Neural progenitor cell (in vitro differentiated cells): ENCODE results near the gene NFE2L1. TPM values are rescaled to one million over a fixed set of nuclear protein-coding genes. Genes with fewer than 3 reads are reported as not detected.

ENCODE experiments used
- DNase-seq: peaks from one replicate; pipeline ENCODE4 v3.0.0-alpha.2; 2016; ENCODE audit warnings: low spot score
- H2AFZ ChIP-seq: fragments of 200-600 bp; sonication (generic); replicated peaks from 2 replicates; pipeline ENCODE4 v1.6.1; 2016; ENCODE audit warnings: antibody characterized with exemption
- H3F3A ChIP-seq: fragments of 200-600 bp; sonication (generic); 2 replicates; pipeline ENCODE4 v1.6.1; 2016; ENCODE audit warnings: antibody characterized with exemption, low read depth
- H3K27ac ChIP-seq: fragments of 200-600 bp; sonication (generic); 2 replicates; pipeline ENCODE4 v1.5.1; 2016; ENCODE audit warnings: mild to moderate bottlenecking
- H3K27me3 ChIP-seq: fragments of 200-600 bp; sonication (generic); 2 replicates; pipeline ENCODE4 v1.6.1; 2016; ENCODE audit warnings: mild to moderate bottlenecking, moderate library complexity
- H3K36me3 ChIP-seq: fragments of 200-600 bp; sonication (generic); 2 replicates; pipeline ENCODE4 v1.5.1; 2016
- H3K4me1 ChIP-seq: fragments of 200-600 bp; sonication (generic); 2 replicates; pipeline ENCODE4 v1.6.1; 2016; ENCODE audit warnings: mixed run types
- H3K4me2 ChIP-seq: fragments of 200-600 bp; sonication (generic); 2 replicates; pipeline ENCODE4 v1.6.1; 2016
- H3K4me3 ChIP-seq: fragments of 200-600 bp; sonication (generic); 2 replicates; pipeline ENCODE4 v1.5.1; 2016
- H3K79me2 ChIP-seq: fragments of 200-600 bp; sonication (generic); 2 replicates; pipeline ENCODE4 v1.6.1; 2016; ENCODE audit warnings: low read depth
- H3K9ac ChIP-seq: fragments of 200-600 bp; sonication (generic); 2 replicates; pipeline ENCODE4 v1.6.1; 2016
- H3K9me3 ChIP-seq: fragments of 200-600 bp; sonication (generic); 2 replicates; pipeline ENCODE4 v1.5.1; 2016; ENCODE audit warnings: low read depth
- H4K20me1 ChIP-seq: fragments of 200-600 bp; sonication (generic); 2 replicates; pipeline ENCODE4 v1.6.1; 2016; ENCODE audit warnings: low read depth
- H3K27ac Mint-ChIP-seq: 3 replicates; pipeline ENCODE4 v1.8.0; 2021; ENCODE audit warnings: mixed read lengths
- H3K27me3 Mint-ChIP-seq: 2 replicates; pipeline ENCODE4 v1.8.0; 2022; ENCODE audit warnings: low read depth, mild to moderate bottlenecking, inconsistent platforms, moderate library complexity, mixed read lengths; ENCODE audit not compliant: insufficient read depth
- H3K36me3 Mint-ChIP-seq: 3 replicates; pipeline ENCODE4 v1.8.0; 2021; ENCODE audit warnings: mixed read lengths
- H3K4me1 Mint-ChIP-seq: 3 replicates; pipeline ENCODE4 v1.8.0; 2021; ENCODE audit warnings: mixed read lengths
- H3K4me3 Mint-ChIP-seq: 3 replicates; pipeline ENCODE4 v1.8.0; 2021; ENCODE audit warnings: mild to moderate bottlenecking, moderate library complexity, mixed read lengths
- H3K9me3 Mint-ChIP-seq: 3 replicates; pipeline ENCODE4 v1.8.0; 2020; ENCODE audit warnings: mixed read lengths
- EZH2 ChIP-seq: fragments of 200-600 bp; sonication (generic); IDR thresholded peaks from 2 replicates; pipeline ENCODE4 v1.6.1; 2017; ENCODE audit warnings: antibody characterized with exemption, mild to moderate bottlenecking, moderate library complexity
- EZH2phosphoT487 ChIP-seq: fragments of 200-600 bp; sonication (generic); IDR thresholded peaks from 2 replicates; pipeline ENCODE4 v1.6.1; 2017; ENCODE audit warnings: antibody characterized with exemption
- total RNA-seq: library from RNA; depleted of rRNA; stranded (reverse); fragments of >200 nt; gene quantifications from 2 replicates; pipeline ENCODE4 v1.2.3, GENCODE V29; 2015; ENCODE audit warnings: low replicate concordance
- TF ChIP-seq, protein P1 (sequence below): fragments of 200-600 bp; sonication (generic); IDR thresholded peaks from 2 replicates; pipeline ENCODE4 v1.5.1; 2017; ENCODE audit warnings: antibody characterized with exemption, mild to moderate bottlenecking

NFE2L1 gene
- total RNA-seq, 1 donor from 2014 or later, result 104 TPM

DNA sequence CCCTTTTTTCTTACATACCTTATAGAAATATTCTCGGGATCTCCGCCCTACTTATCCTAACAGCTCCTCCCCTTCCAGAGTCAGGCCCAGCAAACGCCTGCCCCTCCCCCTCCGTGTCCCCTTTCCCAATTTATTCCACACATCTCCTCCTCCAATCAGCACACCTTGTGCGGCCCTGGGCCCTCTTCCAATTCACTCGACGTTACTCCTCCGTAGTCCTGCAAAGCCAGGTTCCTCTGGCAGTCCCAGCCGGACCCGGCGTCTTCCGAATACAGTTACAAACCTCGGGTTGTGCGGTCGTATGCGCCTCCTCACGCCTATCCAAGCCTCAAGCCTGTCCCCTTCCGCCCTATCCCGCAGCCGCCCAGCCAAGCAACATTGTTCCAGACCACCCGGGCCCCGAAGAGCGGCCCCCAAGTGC lies 52.4 kb downstream of the NFE2L1 start:
- Histone ChIP-seq H4K20me1 (peaks cover 47% of the 10 kb centered on the region), H2AFZ (peak overlapping the region; percentile 71), H3F3A (peaks cover 28% of the 10 kb centered on the region), H3K27me3 (no peaks in the 10 kb centered on the region), H3K9ac (peak overlapping the region; percentile 62), H3K4me2 (peak overlapping the region; percentile 87), H3K4me1 (peaks cover 3% of the 10 kb centered on the region), H3K27ac (peak overlapping the region; percentile 90), H3K79me2 (peaks cover 53% of the 10 kb centered on the region), H3K4me3 (peak overlapping the region; percentile 72), H3K36me3 (no peaks in the 10 kb centered on the region), H3K9me3 (no peaks in the 10 kb centered on the region)
- H3K36me3 Mint-ChIP-seq, result peaks cover 5% of the 10 kb centered on the region
- DNase-seq, result peak; percentile 81
- H3K27me3 Mint-ChIP-seq, result no peaks in the 10 kb centered on the region
- peak overlapping the region; percentile 98 for H3K4me3 Mint-ChIP-seq
- peak; percentile 26 for TF ChIP-seq EZH2
- TF ChIP-seq, protein P1, sequence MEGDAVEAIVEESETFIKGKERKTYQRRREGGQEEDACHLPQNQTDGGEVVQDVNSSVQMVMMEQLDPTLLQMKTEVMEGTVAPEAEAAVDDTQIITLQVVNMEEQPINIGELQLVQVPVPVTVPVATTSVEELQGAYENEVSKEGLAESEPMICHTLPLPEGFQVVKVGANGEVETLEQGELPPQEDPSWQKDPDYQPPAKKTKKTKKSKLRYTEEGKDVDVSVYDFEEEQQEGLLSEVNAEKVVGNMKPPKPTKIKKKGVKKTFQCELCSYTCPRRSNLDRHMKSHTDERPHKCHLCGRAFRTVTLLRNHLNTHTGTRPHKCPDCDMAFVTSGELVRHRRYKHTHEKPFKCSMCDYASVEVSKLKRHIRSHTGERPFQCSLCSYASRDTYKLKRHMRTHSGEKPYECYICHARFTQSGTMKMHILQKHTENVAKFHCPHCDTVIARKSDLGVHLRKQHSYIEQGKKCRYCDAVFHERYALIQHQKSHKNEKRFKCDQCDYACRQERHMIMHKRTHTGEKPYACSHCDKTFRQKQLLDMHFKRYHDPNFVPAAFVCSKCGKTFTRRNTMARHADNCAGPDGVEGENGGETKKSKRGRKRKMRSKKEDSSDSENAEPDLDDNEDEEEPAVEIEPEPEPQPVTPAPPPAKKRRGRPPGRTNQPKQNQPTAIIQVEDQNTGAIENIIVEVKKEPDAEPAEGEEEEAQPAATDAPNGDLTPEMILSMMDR, result no peak
- H3K27ac Mint-ChIP-seq, result peak overlapping the region; percentile 95
- H3K9me3 Mint-ChIP-seq, result peaks cover 2% of the 10 kb centered on the region
- peaks cover 12% of the 10 kb centered on the region for H3K4me1 Mint-ChIP-seq

DNA sequence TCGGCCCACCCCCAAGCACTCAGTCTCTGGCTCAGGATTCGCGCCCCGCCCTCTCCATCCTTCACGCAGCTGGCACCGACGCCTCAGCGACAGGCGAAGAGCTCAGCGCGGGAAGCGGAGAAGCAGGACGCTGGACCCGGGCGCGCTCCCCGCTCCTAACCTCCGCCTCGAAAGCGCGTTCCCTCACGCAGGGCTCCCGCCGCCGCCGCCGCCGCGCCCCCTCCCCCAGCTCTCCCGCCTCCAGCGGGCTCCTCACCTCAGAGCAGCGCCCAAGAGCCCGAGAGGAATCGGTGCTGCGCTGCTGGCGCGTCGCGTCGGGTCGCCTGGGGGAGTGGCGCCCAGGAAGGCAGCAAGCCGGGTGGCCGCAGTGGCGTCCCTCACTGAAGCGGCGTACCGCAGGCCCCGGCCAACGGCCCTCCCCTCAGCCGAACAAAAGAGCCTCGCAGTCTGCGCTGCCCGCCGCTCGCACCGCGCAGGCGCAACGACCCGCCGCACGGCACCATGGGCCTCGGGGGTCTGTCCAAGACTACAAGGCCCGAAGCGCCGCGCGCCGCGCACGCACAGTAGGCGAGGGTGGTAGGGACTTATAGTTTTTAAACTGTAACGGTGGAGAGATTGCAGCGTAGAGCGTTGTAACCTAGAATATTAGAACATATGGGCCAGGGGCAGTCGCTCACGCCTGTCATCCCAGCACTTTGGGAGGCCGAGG lies 53.0 kb downstream of the NFE2L1 start, which contains the start of gene CBX1:
CBX1 (minus strand) TSS at position 467 of the 709 bp plus-strand sequence. CDS start 24,474 bp downstream, outside the sequence.
- peak within 1 kb of the TSS; percentile 71 for H2AFZ ChIP-seq
- no peak for TF ChIP-seq EZH2phosphoT487
- TF ChIP-seq, protein P1, result no peak
- peaks cover 3% of the 10 kb centered on the region for H3K4me1 ChIP-seq
- peak within 1 kb of the TSS; percentile 90 for H3K27ac ChIP-seq
- Mint-ChIP-seq H3K4me3 (peak within 1 kb of the TSS; percentile 98), H3K27me3 (no peaks in the 10 kb centered on the region), H3K27ac (peak within 1 kb of the TSS; percentile 96), H3K4me1 (peaks cover 11% of the 10 kb centered on the region), H3K36me3 (peaks cover 4% of the 10 kb centered on the region), H3K9me3 (peaks cover 2% of the 10 kb centered on the region)
- H3K9me3 ChIP-seq, result no peaks in the 10 kb centered on the region
- no peaks in the 10 kb centered on the region for H3K27me3 ChIP-seq
- peak; percentile 97 for DNase-seq
- peak within 1 kb of the TSS; percentile 62 for H3K9ac ChIP-seq
- H3K4me2 ChIP-seq, result peak within 1 kb of the TSS; percentile 87
- H3K79me2 ChIP-seq, result peaks cover 48% of the 10 kb centered on the region
- peak within 1 kb of the TSS; percentile 72 for H3K4me3 ChIP-seq
- peaks cover 41% of the 10 kb centered on the region for H4K20me1 ChIP-seq
- peaks cover 29% of the 10 kb centered on the region for H3F3A ChIP-seq
- H3K36me3 ChIP-seq, result no peaks in the 10 kb centered on the region

DNA sequence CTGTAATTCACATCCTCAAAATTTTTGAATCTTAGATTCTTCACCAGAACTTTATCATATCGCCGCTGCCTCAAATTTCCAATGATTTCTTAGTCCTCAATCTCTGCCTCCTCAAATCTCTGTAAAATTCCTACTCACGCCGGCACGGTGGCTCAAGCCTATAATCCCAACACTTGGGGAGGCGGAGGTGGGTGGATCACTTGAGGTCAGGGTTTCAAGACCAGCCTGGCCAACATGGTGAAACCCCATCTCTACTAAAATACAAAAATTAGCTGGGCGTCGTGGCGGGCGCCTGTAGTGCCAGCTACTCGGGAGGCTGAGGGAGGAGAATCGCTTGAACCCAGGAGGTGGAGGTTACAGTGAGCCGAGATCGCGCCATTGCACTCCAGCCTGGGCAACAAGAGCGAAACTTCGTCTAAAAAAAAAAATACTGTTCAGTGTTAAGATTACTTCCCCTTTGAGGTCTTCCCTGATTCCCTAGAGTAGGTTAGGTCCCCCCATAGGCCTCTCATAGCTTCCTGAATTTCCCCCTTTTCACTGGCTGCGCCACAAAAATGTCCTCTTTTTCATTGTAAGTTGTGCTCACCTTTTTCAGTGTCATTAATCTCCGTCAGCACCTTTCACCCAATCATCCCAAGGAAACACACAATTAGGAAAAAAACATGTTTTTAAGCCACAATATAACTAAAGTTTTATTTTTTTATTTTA lies 54.0 kb downstream of the NFE2L1 start:
- no peak for TF ChIP-seq EZH2phosphoT487
- no peak for TF ChIP-seq EZH2
- TF ChIP-seq, protein P1, result no peak
- Histone ChIP-seq H3K79me2 (peaks cover 37% of the 10 kb centered on the region), H3K27ac (no peak overlapping the region), H3K4me1 (peaks cover 3% of the 10 kb centered on the region), H3K4me3 (peak overlapping the region; percentile 72), H2AFZ (no peak overlapping the region), H3K27me3 (no peaks in the 10 kb centered on the region), H3K4me2 (no peak overlapping the region), H4K20me1 (peaks cover 31% of the 10 kb centered on the region), H3K9me3 (no peaks in the 10 kb centered on the region), H3K36me3 (no peaks in the 10 kb centered on the region), H3F3A (peaks cover 37% of the 10 kb centered on the region), H3K9ac (no peak overlapping the region)
- Mint-ChIP-seq H3K27me3 (no peaks in the 10 kb centered on the region), H3K36me3 (peaks cover 4% of the 10 kb centered on the region), H3K9me3 (peaks cover 2% of the 10 kb centered on the region), H3K27ac (peak overlapping the region; percentile 91), H3K4me3 (peak overlapping the region; percentile 98), H3K4me1 (peaks cover 14% of the 10 kb centered on the region)
- no peak for DNase-seq
